ENCODE measurements around the gene DCAF17.

- TF ChIP-seq YY1 (IDR thresholded peaks at IDR 0.05; ENCODE audit: insufficient read depth, insufficient read length): no peak
- no peak for TF ChIP-seq ZNF274 (IDR thresholded peaks at IDR 0.05; ENCODE audit: low read depth, low read length)
- no peak for TF ChIP-seq SUZ12 (IDR thresholded peaks at IDR 0.05; ENCODE audit: extremely low read depth, insufficient read depth, insufficient read length)
Measured at GRCh38 chr2:171402906-171403580, 31.0 kb upstream of the DCAF17 start.

Data from NT2/D1 (cell line).